Measurements from ENCODE around the gene ACER1.
A peak's percentile ranks its signal among the peaks of the same experiment; 100 is the strongest.
"Not testable (repeated sequence)": the region's sequence is repeated elsewhere in the genome, so short reads cannot be mapped to it uniquely, and the experiment has no call there.

ACER1 gene

GRCh38 chr19:6288737-6289136 is 44.7 kb downstream of the ACER1 start:
- DNase-seq (ENCODE audit: low read depth in 2 of 2): no peak

DNA sequence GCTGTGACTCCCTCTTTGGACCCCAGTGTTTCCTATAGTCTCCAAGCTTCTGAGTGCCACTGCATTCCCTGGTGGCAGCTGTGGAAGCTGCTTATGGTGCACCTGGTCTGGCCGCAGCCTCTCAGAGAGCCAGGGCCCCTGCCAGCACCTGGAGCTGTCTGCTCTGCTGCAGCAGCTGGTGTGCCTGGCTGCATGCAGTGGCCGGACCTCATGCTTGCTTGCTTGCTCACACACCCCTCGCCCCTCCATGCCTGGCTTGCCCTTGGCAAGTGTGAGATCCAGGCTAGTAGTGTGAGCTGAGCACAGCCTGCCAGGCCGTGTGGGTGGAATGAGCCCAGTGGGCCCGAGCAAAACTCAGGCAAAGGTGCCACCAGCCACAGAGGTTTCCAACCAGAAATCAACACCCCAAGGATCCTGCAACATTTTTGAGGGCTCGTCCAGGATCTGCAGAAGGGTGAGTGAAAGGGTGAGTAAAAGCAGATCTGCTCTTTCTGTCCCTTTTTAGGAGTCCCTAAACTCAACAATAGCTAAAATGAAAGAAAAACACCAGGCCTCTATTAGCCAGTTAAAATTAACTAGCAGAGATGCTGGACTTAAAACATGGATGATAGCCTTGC is 46.0 kb downstream of the ACER1 start:
- no peak for DNase-seq (ENCODE audit: low read depth in 2 of 2)

DNA sequence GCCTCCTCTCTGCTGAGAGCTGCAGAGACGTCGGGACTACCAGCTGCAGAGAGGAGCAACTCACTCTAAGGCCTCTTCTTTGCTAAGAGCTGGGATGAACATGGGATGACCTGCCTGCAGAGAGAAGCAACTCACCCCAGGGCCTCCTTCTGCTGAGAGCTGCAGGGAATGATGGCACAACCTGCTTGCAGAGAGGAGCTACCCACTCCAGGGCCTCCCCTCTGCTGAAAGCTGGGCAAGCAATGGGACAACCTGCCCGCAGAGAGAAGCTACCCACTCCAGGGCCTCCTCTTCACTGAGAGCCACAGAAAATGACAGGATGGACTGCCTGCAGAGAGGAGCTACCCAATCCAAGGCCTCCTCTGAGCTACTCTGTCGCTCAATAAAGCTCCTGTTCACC is 46.7 kb downstream of the ACER1 start:
- no peak for DNase-seq (ENCODE audit: low read depth in 2 of 2)

GRCh38 chr19:6282393-6282792 is 51.0 kb downstream of the ACER1 start:
- not testable (repeated sequence) for DNase-seq (ENCODE audit: low read depth in 2 of 2)

DNA sequence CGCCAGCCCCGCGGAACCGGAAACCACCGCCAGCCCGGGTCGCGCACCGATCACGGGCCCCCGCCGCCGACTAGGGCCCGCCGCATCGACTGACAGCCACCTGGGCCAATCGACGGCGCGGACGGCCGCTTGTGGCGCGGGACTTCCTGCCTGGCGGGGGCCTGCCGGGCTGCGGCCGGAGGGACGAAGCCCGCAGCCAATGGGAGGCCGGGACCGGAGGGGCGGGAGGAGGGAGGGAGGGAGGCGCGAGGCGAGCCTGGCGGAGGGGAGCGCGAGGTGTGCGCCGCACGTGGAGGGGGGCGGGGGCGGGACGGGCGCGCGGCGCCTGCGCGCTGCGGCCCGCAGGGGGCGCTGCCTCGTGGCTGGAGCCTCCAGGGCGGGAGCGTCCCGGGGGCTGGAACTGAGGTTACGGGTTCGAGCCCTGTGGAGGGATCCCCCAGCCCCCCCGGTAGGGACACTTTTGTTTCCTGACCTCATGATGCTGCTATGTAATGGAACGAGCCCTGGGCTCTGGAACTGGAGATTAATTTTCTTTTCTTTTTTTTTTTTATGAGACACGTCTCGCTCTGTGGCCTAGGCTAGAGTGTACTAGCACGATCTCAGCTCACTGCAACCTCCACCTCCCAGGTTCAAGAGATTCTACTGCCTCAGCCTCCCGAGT is 53.4 kb downstream of the ACER1 start, which contains the start of gene MLLT1:
Gene MLLT1 (minus strand): TSS at position 45 of the 661 bp plus-strand sequence. CDS start 191 bp downstream, outside the sequence.
- DNase-seq (ENCODE audit: low read depth in 2 of 2): peak; percentile 95 to 96

DNA sequence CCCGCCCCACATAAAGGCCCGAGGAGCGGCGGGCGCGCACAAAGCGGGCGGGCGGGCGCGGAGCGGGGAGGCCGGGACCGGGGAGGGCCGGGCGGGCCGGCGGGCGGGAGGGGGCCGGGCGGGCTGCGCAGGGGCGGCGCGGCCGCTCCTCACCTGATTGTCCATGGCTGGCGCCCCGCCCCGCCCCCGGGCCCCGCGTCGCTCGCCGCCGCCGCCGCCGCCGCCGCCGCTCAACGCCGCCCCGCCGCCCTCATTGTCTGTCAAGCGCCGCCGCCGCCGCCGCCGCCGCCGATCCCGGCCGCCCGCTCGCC is 53.8 kb downstream of the ACER1 start:
- no peak for DNase-seq (ENCODE audit: low read depth in 2 of 2)

DNA sequence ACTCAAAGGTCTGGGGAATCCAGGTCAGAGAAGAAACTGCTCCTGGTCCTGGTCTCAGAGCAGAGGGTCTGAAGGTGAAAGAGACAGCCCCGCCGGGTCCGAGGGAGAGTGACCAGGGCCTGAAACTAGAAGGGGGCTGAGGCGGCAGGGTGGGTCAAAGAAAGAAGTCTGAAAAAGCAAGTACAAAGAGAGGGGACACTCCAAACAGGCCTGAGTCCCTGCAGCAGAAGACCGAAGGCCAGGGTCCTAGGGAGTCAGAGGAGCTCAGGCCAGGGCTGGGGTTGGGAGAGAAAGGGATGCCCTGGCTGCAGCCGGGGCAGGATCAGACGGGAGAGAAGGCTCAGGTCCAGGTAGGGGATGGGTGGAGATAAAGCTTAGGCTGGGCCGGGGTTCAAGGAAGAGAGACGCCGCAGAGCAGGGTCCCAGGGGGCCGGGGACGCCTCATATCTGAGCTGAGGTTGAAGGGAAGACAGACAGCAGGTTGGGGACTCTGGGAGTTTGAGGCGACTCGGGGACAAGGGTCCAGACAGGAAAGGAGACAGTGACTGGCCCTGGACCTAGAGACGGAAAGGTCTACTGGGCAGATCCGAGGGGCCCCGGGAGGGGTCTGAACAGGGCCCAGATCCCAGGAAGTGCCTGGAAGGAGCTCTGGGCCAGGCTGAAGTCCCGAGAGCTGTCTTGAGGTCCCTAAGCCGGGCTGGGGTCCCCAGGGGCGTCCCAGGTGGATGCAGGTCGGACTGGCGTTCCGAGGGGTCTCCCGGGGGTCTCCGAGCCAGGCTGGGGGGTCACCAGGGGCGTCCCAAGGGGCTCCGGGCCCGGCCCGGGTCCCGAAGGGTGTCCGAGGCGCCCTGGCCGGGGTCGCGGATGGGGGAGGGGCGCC is 54.4 kb downstream of the ACER1 start:
- no peak for DNase-seq (ENCODE audit: low read depth in 2 of 2)

DNA sequence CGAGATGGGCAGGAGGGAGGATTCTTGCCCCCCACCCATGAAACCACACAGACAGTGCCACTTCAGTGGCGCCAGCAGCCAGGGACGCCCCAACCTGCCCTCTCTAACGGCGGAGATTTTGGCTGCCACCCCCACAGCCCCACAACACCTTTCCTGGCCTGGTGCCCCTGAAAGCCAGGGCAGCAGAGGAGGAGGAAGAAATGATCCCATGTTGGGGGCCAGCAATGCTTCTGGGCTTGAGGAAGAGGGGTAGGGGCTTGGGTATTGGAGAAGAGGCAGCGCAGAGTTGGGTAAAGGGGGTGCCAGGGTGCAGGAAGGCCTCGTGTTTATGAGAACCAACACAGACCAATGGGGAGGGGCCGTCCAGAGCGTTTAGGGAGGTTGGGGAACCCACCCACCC is 55.4 kb downstream of the ACER1 start:
- DNase-seq (ENCODE audit: low read depth in 2 of 2): no peak

GRCh38 chr19:6276447-6276846 is 57.0 kb downstream of the ACER1 start:
- DNase-seq (ENCODE audit: low read depth in 2 of 2): peak; percentile 61 to 64

GRCh38 chr19:6275170-6275744 is 58.2 kb downstream of the ACER1 start:
- no peak for DNase-seq (ENCODE audit: low read depth in 2 of 2)

GRCh38 chr19:6274756-6275155 is 58.7 kb downstream of the ACER1 start:
- no peak for DNase-seq (ENCODE audit: low read depth in 2 of 2)

- peak in 1 of 2 experiments; percentile 16 for DNase-seq (ENCODE audit: low read depth in 2 of 2)
Observed at GRCh38 chr19:6273701-6274601, 59.5 kb downstream of the ACER1 start.

DNA sequence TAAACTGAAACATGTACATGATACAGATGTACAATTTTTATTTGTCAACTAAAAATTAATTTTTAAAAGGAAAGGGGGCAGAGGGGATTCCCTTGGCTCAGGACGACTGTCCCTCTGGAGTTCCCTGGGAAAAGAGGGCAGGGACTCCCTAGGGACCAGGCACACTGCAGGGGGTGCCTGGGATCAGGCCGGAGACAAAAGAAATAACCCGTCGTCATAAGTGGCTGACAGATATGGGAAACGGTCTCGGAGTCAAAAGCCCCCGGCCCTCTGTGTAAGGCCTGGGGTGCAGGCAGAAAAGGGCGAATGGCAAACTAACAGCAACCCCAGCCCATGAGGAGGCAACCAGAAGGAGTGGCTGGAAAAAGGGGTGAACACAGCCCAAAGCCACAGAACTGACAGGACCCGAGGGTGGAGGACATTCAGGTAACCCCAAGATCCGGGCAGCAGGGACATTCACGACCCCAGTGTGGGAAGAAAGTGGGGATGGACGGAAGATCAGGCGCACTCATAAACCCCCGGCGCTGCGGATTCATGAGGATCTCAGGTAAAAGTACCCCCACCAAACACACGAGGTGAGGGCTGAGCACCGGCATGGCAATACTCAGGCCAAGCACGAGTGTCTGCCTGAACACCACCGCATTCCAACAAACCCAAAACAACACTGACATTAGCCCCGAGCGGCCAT is 60.4 kb downstream of the ACER1 start:
- no peak for DNase-seq (ENCODE audit: low read depth in 2 of 2)

GRCh38 chr19:6272411-6272791 is 61.0 kb downstream of the ACER1 start:
- no peak for DNase-seq (ENCODE audit: low read depth in 2 of 2)

DNA sequence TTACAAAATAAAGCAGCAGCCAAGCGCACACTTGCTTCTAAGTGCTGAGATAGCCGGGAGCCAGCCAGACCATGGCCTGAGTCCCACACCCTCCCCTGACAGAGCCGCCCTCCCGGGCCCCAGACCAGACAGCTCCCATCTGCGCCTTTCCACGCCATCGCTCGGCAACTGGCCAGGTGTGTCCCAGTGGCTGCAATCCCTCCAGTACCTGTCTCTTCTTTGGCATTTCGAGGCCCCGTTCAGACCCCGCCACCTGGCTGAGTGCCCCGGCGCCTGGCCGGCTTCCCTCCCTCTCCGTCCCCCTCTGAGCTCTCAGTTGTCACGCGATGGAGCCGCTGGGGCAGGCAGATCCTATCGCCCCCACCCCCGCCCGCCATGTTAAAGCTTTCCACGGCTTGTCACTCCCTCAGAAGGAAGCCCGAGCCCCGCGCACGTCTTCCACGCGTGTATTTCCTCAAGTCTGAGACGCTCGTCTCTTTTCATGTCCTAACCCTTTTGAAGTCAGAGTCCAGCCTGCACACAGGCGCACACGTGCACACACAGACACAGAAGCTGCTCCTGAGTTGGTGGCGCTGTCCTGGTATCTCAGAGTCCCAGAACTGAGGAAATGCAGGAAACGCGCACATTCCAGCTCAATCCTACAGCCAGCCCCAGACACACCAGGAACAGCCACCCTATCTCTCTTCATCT is 61.5 kb downstream of the ACER1 start:
- peak; percentile 25 to 34 for DNase-seq (ENCODE audit: low read depth in 2 of 2)

DNA sequence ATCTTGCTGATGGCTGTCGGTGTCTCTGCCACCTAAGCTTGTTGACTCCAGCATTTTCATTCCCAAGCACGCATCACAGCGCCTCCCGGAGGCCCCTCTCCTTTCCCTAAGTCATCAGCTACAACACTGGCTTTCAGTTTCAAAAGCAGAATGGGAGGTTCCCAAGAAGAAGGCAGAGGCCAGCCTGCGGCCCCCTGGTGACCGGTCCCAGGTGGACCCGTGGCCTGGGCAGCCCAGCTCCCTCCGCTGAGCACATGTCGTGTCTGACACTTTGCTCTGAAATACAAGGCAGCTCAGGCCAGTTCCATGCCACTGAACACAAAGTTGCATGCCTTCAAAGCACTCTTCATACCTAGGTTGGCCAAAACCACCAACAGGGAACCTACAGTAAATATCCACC is 62.2 kb downstream of the ACER1 start:
- DNase-seq (ENCODE audit: low read depth in 2 of 2): no peak

- DNase-seq (ENCODE audit: low read depth in 2 of 2): no peak
Observed at GRCh38 chr19:6270822-6271221, 62.6 kb downstream of the ACER1 start.

DNA sequence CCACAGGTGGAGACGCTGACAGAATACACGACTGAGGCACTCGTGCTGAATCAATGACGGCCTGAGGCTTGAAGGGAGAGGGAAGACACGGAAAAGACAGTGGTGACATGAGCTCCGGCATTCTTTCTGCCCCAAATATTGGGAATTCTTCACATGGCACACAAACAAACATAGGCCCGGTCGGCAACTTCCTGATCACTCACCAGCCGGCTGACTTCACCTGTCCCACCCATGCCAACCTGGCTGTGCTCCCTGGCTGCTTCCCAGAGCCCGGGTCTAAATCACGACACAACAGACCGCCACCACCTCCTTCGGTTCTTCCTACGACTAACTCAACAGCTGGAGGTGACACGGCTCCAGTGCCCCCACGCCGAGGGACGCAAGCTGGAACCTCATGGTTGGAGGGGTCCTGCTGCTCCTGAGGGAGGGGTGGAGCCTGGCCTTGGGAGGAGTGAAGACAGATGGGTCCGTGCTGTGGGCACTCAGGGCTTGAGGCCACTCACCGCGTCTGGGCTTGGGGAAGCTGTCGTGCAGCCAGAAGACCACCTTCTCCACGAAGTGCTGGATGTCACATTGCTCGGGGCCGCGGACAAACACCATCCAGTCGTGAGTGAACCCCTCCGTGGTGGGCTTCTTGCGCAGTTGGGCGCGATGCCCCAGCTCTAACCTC is 63.2 kb downstream of the ACER1 start:
- DNase-seq (ENCODE audit: low read depth in 2 of 2): no peak

DNA sequence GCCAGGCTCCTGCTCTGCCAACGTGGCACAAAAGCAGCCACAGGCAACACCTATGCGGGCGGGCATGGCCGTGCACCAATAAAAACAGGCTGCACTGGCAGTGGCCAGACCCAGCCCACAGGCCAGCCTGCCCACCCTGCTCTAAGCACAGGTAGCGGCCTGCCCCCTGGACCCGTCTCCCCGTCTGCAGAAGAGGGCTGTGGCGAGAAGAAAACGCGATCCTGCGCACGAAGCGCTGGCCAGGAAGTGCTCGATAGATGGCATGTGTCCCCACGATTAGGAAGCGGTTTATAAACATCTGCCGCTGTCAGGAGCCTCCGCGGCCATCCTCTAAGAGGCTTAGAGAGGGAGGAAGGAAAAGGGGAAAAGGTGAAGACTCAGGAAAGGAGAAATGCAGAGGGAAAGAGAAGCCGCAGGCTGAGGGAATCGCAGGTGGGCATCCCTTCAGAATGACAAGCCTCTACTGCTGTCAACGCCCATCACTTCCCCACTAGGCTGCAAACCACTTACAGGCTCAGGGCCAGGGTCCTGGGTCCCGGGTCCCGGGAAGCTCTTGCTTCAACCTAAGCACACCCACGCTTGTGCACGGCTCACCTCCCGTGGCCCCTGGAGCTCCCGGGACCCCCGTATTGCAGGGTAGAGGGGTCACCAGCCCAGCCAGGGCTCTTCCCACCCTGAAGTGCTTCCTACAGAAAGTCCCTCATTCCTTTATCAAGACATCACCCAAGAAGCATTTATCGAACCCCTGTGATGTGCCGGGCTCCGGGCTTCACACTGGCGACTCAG is 64.1 kb downstream of the ACER1 start:
- DNase-seq (ENCODE audit: low read depth in 2 of 2): no peak
